T-helper 2 cell (primary cell): Measurements from ENCODE around the gene AKR1D1.
"Not testable (repeated sequence)": the region's sequence is repeated elsewhere in the genome, so short reads cannot be mapped to it uniquely, and the experiment has no call there.

Experiments used
- DNase-seq, 5 experiments: peaks; one replicate each; pipeline versions ENCODE4 v3.0.0 to v3.0.0-alpha.2; 2012 to 2022

Gene AKR1D1

DNA sequence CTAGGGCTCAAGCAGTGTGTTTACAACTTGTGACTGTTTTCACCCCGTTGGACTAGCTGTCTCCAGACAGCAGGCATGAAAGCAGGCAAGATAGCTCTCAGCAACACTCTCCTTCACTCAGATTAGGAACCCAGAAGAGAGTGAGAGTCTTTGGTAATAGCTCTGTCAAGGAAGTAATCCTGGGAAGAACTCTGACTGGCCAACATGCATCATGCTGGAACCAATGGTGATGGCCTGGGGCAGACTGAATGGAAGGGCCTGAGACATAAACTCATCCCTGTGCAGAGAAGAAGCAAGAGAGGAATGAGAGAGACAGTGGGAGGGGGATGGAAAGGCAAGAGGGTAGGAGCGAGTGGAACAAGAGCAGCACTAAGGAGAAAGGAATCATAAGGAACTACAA is 48.9 kb downstream of the AKR1D1 start:
- DNase-seq: no peak

DNA sequence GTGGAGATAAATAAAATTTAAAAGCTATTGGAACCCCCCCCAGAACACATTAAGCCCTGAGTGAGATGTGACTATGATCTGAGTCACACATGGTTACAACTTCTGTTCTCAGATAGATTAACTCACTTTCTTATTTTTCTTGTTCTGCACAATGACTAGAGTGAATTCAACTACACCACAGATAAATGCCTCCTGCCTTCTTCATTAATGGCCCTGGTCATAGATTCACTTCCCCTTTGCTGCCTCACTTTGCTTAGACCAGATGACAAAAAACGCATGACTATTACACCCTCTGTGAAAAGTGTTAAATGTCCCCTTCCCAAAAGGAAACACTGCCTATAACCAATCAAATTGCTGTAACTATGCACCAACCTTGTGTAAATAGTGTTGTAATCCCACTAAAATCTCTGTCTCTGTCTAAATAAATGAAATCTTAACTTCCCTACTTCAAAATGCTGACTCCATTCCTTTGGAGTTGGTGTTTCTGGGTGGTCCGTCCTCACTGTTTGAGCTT is 49.4 kb downstream of the AKR1D1 start:
- no peak for DNase-seq

DNA sequence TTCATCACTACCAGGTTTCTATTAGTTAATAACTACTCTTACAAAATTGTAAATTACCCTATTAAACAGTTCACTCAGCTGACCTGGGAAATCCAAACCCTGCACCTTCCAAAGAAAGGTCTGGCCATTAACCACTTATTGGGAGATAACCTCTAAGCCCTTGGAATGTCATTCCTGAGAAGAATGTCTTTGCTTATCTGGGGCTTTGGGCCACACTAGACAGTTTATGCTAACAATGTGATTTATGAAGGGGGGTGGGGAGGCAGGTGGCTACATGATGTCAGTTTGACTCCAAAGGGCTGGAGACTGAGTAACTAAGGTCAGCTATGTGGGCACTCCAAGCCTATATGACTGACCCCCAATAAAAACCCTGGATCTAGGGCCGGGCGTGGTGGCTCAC is 50.7 kb downstream of the AKR1D1 start:
- DNase-seq: no peak

DNA sequence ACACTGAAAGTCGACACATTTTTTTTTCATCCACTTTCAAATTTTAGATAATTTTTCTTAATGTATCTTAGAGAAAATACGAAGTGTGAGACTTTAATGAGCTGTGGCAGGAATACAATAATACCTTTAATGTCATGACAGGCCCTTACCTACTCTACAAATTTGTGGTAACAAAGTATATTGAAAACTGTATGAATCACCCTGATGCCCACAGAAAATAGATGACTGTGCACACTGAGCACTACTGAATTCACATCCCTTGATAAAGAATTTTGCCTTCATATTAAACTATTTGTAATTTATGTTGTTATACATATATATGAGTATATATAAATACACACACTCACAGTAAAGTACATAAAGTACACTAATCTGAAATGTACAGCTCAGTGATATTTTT is 51.7 kb downstream of the AKR1D1 start:
- no peak for DNase-seq

DNA sequence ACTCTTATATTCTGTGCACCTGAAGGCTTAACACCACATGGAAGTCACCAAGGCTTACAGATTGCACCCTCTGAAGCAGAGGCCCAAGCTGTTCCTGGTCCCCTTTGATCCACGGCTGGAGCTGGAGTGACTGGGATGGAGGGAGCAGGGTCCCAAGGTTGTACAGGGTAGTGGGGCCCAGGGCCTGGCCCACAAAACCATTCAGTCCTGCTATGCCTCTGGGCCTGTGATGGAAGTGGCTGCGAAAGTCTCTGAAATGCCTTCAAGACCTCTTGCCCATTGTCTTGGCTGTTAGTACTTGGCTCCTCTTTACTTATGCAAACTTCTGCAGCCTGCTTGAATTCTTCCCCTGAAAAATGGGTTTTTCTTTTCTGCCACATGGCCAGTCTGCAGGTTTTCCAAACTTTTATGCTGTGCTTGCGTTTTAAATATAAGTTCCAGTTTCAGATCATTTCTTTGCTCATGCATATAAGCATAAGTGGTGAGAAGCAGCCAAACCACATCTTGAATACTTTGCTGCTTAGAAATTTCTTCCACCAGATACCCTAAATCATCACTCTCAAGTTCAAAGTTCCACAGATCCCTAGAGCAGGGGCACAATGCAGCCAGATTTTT is 53.4 kb downstream of the AKR1D1 start:
- DNase-seq: no peak

DNA sequence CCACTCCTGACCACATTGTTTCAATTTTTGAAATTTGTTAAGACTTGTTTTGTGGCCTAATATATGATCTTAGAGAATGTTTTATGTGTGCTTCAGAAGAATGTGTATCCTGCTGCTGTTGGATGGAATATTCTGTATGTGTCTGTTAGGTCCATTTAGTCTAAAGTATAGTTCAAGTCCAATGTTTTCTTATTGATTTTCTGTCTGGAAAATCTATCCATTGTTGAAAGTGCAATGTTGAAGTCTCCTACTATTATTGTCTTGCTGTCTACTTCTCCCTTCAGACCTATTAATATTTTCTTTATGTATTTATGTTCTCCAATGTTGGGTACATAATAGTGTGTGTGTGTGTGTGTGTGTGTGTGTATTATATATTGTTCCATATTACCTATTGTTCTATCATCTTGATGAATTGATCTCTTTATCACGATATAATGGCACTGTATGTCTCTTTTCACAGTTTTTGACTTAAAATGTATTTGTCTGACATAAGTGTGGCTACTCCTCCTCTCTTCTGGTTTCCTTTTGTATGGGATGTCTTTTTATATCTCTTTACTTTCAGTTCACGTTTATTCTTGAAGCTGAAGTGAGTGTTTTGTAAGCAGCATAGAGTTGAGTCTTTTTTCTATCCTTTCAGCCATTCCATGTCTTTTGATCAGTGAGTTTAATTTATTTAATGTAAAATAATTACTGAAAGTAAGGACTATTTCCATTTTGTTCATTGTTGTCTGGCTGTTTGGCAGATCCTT is 61.3 kb downstream of the AKR1D1 start:
- DNase-seq: no peak

DNA sequence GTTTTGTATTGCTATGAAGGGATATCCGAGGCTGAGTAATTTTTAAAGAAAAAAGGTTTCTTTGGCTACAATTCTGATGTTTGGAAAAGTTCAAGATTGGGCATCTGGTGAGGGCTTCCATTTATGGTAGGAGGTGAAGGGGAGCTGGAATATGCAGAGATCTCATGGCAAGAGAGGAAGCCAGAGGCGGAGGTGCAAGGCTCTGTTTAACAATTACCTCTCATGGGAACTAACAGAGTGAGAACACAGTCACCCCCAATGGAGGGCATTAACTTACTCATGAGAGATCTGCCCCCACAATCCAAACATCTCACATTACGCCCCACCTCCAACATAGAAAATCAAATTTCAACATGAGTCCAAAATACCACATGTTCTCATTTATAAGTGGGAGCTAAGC is 62.0 kb downstream of the AKR1D1 start:
- no peak for DNase-seq

DNA sequence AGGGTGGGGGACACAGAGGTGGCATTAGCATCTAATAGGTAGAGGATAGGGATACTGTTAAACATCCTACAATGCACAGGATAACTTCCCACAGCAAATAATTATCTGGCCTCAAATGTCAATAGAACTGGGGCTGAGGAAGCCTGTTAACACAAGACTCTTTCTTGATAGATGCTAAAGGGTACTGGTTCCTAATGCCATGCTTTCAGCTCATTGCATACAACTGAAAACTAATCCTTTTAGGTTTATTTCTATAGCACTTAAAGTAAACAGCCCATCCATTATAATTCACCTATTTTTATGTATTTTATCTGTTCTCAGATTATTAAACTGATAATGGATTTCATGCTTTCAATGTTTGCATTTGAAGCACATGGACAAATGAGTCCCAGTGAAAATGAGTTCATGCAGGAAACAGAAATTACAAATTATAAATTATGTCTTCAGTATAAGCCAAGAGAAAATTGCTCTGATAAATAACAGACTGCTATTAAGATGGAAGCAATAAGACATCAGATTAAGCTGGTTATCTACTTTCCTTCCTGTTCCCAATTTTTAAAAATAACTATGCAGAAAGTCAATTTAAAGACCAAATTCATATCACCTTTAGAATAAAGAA is 66.4 kb downstream of the AKR1D1 start:
- DNase-seq: no peak

DNA sequence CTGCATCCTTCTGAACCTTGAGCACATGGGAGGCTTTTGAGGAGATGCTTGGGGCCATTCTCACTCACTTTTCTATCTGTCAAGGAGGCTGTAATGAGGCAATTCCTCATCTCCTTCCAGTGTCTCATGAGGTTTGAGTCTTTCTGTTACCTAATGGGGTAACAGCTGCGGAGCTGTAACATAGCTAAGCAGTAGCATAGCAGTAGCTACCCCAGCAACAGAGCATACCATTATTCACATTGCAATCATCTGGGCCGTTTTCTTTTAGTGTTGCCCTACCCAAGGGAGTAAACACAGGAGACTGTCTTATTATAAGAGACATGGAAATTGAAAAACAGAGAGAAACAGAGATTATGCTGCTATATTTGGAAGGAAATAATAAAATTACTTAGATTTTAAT is 68.7 kb downstream of the AKR1D1 start:
- DNase-seq: no peak

DNA sequence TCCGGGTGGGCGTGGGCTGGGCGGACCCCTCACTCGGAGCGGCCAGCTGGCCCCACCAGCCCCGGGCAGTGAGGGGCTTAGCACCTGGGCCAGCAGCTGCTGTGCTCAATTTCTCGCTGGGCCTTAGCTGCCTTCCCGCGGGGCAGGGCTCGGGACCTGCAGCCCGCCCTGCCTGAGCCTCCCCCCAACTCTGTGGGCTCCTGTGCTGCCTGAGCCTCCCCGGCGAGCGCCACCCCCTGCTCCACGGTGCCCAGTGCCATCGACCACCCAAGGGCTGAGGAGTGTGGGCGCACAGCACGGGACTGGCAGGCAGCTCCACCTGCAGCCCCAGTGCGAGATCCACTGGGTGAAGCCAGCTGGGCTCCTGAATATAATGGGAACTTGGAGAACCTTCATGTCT is 70.0 kb downstream of the AKR1D1 start:
- DNase-seq: not testable (repeated sequence)

DNA sequence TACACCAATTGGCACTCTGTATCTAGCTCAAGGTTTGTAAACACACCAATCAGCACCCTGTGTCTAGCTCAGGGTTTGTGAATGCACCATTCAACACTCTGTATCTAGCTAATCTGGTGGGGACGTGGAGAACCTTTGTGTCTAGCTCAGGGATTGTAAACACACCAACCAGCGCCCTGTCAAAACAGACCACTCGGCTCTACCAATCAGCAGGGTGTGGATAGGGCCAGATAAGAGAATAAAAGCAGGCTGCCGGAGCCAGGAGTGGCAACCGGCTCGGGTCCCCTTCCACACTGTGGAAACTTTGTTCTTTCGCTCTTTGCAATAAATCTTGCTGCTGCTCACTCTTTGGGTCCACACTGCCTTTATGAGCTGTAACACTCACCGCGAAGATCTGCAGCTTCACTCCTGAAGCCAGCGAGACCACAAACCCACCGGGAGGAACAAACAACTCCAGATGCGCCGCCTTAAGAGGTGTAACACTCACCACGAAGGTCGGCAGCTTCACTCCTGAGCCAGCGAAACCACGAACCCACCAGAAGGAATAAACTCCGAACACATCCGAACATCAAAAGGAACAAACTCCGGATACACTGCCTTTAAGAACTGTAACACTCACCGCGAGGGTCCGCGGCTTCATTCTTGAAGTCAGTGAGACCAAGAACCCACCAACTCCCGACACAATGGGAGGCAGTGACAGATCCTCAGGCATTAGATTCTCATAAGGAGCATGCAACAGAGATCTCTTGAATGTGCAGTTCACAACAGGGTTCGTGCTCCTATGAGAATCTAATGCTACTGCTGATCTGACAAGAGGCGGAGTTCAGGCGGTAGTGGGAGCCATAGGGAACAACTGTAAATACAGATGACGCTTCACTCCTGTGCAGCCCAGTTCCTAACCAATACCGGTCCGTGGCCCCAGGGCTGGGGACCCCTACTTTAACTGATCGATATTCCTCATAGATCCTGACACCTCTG is 70.8 kb downstream of the AKR1D1 start:
- DNase-seq: peak in 1 of 5 experiments; percentile 9

DNA sequence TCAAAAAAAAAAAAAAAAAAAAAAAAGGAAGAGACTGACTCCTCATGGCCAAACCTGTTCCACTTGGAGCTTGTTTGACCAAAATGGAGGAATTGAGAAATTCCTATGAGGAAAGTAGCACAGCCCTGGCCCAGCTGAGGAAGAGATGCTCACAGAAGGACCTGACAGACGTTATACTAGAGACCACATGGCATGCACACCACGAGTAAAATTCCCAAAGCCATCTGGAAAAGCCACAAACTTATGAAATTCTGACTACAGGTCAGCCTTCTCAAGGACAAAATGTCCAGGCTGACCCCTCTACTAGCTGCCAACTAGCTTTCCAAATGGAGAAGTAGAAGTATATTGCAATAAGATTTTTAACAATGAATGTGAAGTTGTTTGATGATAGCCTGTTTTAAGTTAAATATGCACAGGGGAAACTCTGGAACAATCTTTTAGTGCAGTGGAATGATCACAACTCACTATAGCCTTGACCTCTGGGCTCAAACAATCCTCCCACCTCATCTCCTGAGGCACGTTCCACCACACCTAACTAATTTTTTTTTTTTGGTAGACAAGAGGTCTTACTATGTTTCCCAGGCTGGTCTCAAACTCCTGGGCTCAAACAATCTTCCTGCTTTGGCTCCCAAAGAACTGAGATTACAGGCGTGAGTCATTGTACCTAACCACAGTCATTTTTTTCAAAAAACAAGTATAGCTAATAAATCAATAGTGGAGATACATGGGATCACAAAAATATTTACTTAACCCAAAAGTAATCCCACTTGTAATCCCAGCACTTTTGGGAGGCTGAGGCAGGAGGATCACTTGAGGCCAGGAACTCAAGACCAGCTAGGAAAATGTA is 75.7 kb downstream of the AKR1D1 start:
- no peak for DNase-seq

DNA sequence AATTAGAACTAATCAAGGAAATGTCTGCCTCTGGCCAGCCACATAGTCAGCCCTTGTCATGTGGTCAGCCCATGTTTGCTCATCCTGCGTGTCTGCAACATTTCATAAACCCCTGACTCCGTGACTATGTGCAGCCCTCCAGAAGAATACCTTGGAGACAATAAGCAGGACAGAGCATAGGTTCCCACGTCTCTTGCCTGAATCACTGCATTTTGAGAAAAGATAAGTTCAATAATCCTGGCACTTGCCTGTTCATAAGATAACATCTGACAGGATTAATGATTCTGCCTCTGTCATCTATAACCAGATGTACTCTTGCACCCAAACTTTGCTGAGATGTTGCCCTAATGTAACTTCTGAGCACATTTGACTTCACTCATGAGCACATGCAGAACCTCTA is 78.4 kb downstream of the AKR1D1 start:
- no peak for DNase-seq

DNA sequence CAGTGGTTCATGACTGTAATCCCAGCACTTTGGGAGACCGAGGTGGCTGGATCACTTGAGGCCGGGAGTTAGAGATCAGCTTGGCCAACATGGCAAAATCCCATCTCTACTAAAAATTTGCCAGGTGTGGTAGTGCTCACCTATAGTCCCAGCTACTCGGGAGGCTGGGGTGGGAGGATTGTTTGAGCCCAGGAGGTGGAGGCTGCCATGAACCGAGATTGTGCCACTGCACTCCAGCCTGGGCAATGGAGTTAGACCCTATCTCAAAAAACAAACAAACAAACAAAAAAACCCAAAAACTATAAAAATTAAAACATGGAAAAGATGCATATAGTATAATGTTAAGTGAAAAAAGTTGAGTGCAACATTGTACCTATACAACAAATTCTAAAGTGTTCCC is 81.4 kb downstream of the AKR1D1 start:
- DNase-seq: no peak

DNA sequence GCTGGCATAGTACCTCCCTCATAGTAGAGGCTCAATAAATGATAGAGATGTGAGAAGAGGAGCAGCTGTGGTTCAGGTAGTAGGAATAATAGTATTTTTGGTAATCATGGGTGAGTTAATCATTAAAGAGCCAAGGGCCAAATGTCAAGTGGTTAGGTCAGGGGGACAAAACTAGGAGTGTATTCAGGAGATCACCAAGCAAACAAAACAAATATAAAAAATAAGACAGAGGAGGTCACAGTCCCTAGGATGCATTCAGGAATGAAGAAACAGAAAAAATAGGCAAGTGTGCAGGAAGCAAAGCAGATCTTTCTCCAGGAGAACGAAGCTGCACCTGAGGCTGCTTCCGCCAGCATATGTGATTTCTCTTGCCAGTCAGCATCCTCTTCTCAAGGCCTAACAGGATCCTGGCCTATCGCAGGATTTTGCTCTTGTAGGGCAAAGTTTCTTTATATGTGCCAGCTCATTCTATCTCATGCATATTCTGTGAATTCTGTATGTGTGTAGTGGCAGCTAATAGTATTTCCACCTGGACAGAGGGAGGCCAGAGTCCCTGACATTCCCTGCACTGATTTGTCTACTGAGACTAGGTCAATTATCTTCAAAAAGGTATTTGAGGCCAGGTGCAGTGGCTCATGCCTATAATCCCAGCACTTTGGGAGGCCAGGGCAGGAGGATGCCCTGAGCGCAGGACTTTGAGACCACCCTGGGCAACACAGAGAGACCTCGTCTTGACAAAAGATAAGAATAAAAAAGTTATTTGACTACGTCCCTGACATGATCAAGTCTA is 82.7 kb downstream of the AKR1D1 start:
- DNase-seq: no peak

DNA sequence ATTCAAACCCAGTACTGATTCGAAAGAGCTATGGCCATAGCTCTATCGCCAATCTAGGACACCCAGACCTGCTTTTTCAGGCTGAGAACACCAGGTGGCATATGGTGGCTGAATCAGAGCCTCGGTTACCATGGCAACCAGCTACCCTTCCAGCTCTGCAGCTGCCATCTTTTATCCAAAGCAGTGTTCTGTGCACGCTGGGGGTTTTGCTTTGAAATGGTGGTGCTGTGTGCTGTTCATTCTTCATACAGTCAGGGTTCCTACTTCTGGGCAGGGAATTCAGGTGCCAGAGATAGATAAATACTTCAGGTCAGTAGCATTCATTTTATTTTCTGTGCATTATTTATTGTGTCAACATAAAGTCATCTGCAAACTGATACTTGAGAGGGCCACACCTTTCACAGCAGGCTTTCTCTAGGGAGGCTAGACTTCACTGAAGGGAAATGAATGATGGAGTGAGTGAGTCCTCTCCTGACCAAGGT is 85.4 kb downstream of the AKR1D1 start:
- peak in 4 of 5 experiments; percentile 29 to 89 (median 58) for DNase-seq

DNA sequence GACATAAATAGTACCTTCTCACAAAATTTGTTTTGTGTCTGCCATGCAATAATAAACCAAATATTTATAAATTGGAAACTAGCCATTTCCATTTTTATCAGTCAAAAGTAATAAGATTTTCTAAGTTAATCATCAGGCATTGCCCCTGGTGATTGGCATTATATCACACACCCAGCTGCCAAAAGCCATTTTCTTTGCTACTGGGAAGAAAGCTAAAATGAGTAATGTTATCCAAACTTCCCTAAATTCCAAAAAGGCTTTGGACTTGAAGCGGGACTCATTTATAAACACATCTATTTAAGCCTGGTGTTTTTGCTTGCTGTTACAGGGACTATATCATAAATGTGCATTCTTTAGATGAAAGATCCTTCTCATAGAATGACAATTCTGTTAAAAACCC is 86.0 kb downstream of the AKR1D1 start:
- no peak for DNase-seq

DNA sequence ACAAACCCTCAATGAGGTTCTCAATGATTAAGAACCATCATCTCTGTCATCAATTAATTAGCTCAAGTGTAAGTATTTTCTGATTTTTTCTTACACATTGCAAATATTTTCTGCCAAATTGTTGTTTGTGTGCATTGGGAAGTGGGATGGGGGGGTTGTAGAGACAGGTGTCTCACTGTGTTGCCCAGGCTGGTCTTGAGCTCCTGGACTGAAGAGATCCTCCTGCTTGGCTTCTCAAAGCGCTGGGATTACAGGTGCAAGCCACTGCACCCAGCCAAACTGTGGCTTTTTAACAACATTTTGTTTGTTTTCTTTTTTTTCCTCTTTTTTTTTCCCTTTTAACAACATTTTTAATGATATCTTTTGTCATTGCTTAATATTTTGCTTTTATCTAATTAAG is 87.5 kb downstream of the AKR1D1 start:
- no peak for DNase-seq

DNA sequence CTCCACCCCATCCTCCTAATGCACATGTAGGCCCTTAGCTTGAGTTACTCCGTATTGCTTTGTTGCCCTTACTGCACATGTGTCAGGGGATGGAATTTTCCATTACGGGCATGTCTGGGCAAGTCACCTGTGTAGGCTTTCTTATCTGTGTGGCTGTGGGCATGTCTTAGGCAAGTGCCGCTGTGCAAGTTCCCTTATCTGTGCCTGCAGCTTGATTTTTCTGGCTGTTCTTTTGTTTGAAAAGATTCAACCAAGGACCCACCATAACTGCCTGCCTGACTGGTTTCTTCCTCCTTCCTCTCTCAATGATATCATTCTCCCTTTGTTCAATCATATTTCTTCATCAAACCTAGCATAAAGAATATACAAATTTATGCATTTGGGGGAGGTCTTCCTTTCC is 88.5 kb downstream of the AKR1D1 start:
- DNase-seq: peak in 1 of 5 experiments; percentile 24

DNA sequence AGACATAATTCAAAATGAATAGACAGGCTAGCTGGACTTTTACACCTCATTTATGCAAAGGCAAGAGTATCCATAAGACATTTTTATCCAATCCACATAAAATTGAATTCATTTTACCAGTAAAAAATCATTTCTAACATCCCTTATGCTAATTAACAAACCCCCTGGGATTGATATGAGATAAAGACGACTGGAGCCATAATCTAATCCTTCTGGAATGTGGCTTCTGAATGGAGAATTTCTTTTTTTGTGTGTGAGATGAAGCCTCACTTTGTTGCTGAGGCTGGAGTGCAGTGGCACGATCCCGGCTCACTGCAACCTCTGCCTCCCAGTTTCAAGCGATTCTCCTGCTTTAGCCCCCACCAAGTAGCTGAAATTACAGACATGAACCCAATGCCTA is 90.4 kb downstream of the AKR1D1 start:
- DNase-seq: no peak

DNA sequence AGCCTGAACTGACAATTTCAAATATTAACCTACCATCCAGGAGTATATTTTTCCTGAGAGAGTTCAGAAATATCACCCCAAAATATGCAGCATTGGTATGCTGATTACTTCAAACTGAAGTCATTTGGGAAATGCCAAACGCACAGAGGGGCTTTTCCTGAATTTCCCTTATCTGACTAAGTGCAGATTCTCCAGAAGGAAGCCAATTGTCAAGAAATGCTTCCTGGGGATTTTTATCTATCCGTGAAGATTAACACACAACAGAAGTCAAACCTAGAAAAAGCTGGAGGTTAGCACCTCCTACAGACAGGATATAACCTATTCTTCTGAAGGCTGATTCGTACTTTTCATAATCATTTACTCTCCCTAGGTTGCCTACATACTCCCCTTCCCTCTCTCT is 91.0 kb downstream of the AKR1D1 start:
- no peak for DNase-seq
